Immature natural killer cell (primary cell): ENCODE measurements around the gene AGER. TPM values are rescaled to one million over a fixed set of nuclear protein-coding genes. Genes with fewer than 3 reads are reported as not detected.
A peak's percentile ranks its signal among the peaks of the same experiment; 100 is the strongest.
"Not testable (repeated sequence)": the region's sequence is repeated elsewhere in the genome, so short reads cannot be mapped to it uniquely, and the experiment has no call there.

Source experiments
- DNase-seq, 3 donors: peaks; one replicate each; pipeline ENCODE4 v3.0.0; 2022; ENCODE audit warnings: mixed read lengths in 1 of 3
- H3K27ac Mint-ChIP-seq, 6 donors: one replicate each; pipeline ENCODE4 v1.8.0; 2020; ENCODE audit warnings: mixed read lengths in 6 of 6, mild to moderate bottlenecking in 5 of 6, inconsistent platforms in 4 of 6, moderate library complexity in 3 of 6
- H3K27me3 Mint-ChIP-seq, 3 donors: one replicate each; pipeline ENCODE4 v1.8.0; 2020 to 2021; ENCODE audit warnings: low read depth in 3 of 3, mild to moderate bottlenecking in 3 of 3, mixed read lengths in 3 of 3, moderate library complexity in 3 of 3, inconsistent platforms in 1 of 3
- H3K36me3 Mint-ChIP-seq, 3 donors: one replicate each; pipeline ENCODE4 v1.8.0; 2020; ENCODE audit warnings: mixed read lengths in 3 of 3, inconsistent platforms in 2 of 3, mild to moderate bottlenecking in 2 of 3
- H3K4me1 Mint-ChIP-seq, 2 donors: one replicate each; pipeline ENCODE4 v1.8.0; 2020; ENCODE audit warnings: inconsistent platforms in 2 of 2, mild to moderate bottlenecking in 2 of 2, mixed read lengths in 2 of 2, moderate library complexity in 1 of 2
- H3K4me3 Mint-ChIP-seq, 5 donors: one replicate each; pipeline ENCODE4 v1.8.0; 2020; ENCODE audit warnings: mild to moderate bottlenecking in 5 of 5, mixed read lengths in 5 of 5, inconsistent platforms in 3 of 5, moderate library complexity in 3 of 5
- H3K9me3 Mint-ChIP-seq, 6 donors: one replicate each; pipeline ENCODE4 v1.8.0; 2020; ENCODE audit warnings: mild to moderate bottlenecking in 6 of 6, mixed read lengths in 6 of 6, inconsistent platforms in 4 of 6, moderate library complexity in 3 of 6
- polyA plus RNA-seq, 3 donors: library from polyadenylated mRNA; unstranded; fragments of 300-500 nt; fragmentation: Illumina TruSeq; gene quantifications; one replicate each; pipeline ENCODE4 v1.2.3, GENCODE V29; 2021

The AGER gene
- polyA plus RNA-seq, 3 donors from 2014 or later: 0.25 to 0.57 TPM; not detected in 1

DNA sequence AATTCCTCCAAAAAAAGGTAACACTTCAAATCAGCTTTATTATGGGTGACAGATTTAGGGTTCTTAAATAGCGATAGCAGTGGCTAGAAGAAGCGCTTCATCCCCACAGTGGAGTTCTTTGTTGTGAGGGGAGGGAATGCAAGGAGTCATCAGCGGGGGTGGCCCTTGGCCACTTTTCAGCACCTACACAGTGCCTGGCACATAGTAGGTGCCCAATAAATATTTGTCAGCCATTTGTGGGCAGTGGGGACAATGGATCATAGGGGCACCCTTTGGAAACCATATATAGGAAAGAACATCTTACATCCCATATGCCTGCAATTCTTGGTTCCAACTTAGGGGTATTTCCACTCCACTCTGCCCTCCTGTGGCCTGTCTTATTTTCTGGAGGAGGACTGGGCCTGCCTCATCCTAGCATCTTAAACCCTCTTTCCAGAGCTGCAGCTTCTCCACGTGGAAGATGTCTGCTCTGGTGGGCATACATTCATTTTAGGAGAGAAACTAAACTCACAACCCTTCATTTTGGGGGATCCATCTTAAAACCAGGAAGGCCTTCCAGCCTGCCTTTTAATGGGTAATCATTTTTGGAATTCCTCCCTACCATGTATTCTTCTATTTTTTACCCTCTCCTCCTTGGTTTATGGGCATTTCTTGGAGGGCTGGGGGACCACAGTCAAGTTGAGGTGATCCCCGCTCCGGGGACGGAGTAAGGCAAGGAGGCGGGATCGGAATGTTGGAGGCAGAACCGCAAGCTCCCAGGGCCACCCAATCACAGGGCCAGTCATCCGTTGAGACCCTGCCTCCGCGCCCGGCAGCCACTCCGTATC lies 11.0 kb upstream of the AGER start:
- peaks cover 58 to 61% of the 10 kb centered on the region in 2 donors for H3K4me1 Mint-ChIP-seq
- peak overlapping the region; percentile 94 to 100 (median 100) for H3K27ac Mint-ChIP-seq
- H3K27me3 Mint-ChIP-seq: peaks cover 16 to 23% (median 22%) of the 10 kb centered on the region in 3 donors

DNA sequence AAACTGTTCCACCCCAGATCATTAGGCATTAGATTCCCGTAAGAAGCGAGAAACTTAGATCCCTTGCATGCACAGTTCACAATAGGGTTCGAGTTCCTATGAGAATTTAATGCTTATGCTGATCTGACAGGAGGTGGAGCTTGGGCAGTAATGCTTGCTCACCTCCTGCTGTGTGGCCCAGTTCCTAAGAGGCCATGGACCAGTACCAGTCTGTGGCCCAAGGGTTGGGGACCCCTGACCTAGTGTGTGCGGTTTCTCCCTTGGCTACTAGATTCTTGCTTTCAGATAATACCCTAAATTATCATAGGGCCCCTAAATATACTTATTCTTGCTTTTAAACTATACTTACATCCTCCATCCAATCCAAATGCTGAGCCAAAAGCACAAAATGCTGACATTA lies 10.3 kb upstream of the AGER start:
- H3K27ac Mint-ChIP-seq: peak overlapping the region; percentile 99 to 100 (median 100)
- H3K4me1 Mint-ChIP-seq: peaks cover 59 to 63% of the 10 kb centered on the region in 2 donors
- H3K36me3 Mint-ChIP-seq: no peaks in the 10 kb centered on the region
- H3K27me3 Mint-ChIP-seq: peaks cover 16 to 25% (median 23%) of the 10 kb centered on the region in 3 donors
- H3K4me3 Mint-ChIP-seq: peak overlapping the region; percentile 95 to 99 (median 98)
- H3K9me3 Mint-ChIP-seq: no peaks in the 10 kb centered on the region
- DNase-seq: no peak

More for the DNA sequence above, 11.0 kb upstream of the AGER start:
- Mint-ChIP-seq H3K9me3 (no peaks in the 10 kb centered on the region), H3K36me3 (no peaks in the 10 kb centered on the region), H3K4me3 (peak overlapping the region; percentile 98 to 99 (median 98))
- DNase-seq: no peak

DNA sequence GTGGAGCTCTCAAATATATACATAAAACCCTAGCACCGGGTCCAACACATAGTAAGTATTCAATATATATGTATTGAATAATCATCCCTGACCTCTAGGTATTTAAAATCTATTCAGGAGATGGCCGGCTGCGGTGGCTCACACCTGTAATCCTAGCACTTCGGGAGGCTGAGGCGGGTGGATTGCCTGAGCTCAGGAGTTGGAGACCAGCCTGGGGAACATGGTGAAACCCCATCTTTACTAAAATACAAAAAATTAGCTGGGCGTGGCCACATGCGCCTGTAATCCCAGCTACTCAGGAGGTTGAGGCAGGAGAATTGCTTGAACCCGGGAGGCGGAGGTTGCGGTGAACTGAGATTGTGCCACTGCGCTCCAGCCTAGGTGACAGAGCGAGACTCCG lies 9.0 kb upstream of the AGER start:
- peak overlapping the region; percentile 95 to 96 (median 96) for H3K4me3 Mint-ChIP-seq
- peaks cover 16 to 31% (median 27%) of the 10 kb centered on the region in 3 donors for H3K27me3 Mint-ChIP-seq
- H3K27ac Mint-ChIP-seq: peak overlapping the region; percentile 99 to 100 (median 99)
- DNase-seq, H3K9me3 Mint-ChIP-seq, H3K36me3 Mint-ChIP-seq: not testable (repeated sequence)
- H3K4me1 Mint-ChIP-seq: peaks cover 71 to 74% of the 10 kb centered on the region in 2 donors

DNA sequence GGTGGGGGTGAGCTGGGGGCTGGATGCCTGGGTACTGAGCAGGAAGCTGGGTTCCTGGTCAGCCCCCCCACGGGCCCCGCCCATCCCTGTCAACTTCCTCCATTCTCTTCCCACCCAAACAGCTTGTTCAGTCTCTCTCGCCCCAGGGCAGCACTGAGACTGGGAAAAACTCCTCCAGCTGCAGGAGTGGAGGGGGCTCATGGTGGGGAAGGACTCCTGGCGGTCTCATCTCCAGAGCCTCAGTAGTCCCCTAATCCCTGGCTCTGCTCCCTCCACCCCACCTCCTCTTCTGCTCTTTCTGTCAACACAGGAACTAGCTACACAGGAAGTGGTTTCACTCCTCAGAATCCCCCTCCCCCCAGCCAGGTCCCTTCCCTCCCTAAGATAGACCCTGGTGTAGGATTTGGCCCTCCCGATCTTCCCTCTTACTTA lies 8.6 kb upstream of the AGER start, which contains the start of gene GPSM3:
GPSM3 (minus strand) TSS at position 36 of the 432 bp plus-strand sequence. CDS start 130 bp downstream, outside the sequence.
- peak within 1 kb of the TSS; percentile 99 to 100 (median 100) for H3K27ac Mint-ChIP-seq
- peak within 1 kb of the TSS; percentile 95 to 96 (median 96) for H3K4me3 Mint-ChIP-seq
- peak; percentile 55 to 68 (median 65) for DNase-seq
- peaks cover 0 to 6% (median 0%) of the 10 kb centered on the region in 3 donors for H3K36me3 Mint-ChIP-seq
- peaks cover 16 to 31% (median 27%) of the 10 kb centered on the region in 3 donors for H3K27me3 Mint-ChIP-seq
- no peaks in the 10 kb centered on the region for H3K9me3 Mint-ChIP-seq
- H3K4me1 Mint-ChIP-seq: peaks cover 73 to 78% of the 10 kb centered on the region in 2 donors

DNA sequence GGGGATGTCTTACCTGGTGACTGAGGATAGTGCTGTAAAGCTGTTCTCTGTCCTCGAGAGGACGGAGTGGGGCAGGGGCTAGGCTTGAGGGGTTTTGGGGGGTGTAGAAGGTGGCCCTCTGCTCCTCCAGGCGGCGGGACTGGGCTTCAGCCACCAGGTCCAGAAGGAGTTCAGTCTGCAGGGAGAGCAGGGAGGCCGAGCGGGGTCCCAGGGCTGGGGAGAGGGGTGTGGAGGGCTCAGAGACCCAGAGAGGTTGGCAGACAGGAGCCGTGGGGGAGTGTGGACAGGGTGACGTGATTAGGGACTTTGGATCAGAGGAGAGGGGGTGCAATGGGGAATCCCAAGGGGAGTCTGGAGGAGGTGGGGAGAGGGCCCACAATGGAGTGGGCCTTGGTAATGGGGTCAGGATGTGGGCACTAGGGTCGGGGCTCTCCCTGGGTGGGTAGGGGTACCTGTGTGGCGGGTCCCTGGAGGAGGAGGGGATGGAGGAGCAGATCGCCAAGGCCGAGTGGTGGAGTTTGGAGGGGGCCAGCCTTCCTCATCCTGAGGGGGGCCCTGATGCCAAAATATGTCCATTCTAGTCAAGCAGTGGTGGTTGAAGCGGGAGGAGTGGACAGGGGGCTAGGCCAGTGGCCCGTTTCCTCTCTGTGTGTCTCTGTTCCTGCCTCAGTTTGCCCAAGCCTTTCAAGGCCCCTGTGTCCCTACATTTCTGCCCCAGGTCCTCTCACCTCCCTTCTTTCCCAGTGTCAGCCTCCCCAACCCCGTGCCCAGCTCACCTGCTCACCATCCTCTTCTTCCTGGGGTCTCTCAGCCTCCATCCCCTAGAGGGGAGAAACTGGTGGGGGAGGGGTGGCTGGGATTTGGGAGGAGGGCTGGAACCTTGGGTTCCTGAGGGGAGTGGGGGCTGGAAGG lies 7.9 kb upstream of the AGER start:
- Mint-ChIP-seq H3K4me3 (peak overlapping the region; percentile 95 to 96 (median 96)), H3K4me1 (peaks cover 76 to 83% of the 10 kb centered on the region in 2 donors), H3K27ac (peak overlapping the region; percentile 99 to 100 (median 99)), H3K9me3 (no peaks in the 10 kb centered on the region), H3K36me3 (peaks cover 0 to 13% (median under 1%) of the 10 kb centered on the region in 3 donors), H3K27me3 (peaks cover 16 to 31% (median 27%) of the 10 kb centered on the region in 3 donors)
- peak in 2 of 3 donors; percentile 7 to 32 for DNase-seq

DNA sequence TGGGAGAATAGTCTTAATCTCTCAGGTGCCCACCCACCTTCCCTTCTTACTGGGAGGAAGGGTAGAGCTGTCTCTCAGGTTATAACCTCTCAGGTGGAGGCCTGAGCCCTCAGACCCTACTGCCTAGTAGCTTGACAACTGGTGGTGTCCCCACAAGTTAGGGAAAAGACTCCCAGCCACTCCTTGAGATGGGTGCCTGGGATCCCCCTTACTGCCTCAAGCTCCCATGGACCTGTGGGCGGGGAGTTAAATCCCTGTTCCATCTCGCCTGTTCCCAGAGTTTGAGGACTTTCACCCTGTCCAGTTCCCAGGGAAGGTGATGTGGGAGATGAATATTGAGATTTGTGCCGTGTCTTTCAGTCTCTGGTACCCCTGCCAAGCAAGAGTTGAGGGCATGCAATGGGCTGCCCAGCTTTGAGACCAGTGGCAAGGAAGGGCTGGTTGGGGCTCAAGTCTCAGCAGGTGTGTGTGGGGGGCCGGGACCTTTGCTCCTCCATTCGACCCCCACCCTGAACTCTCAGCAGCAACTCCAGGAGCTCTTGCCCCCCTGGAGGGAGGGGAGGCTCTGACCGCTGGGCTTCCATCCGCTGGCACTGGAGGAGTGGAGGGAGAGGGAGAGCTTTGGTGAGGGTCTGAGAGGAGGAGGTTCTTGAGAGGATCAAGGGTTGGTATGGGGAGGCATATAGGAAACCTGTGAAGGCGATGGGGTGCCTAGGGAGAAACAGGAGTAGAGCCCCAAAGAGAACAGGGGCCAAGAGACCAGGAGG lies 7.0 kb upstream of the AGER start:
- peak overlapping the region; percentile 99 to 100 (median 99) for H3K27ac Mint-ChIP-seq
- H3K4me1 Mint-ChIP-seq: peaks cover 78 to 82% of the 10 kb centered on the region in 2 donors
- H3K4me3 Mint-ChIP-seq: peak overlapping the region; percentile 95 to 96 (median 96)
- no peak for DNase-seq
- H3K27me3 Mint-ChIP-seq: peaks cover 12 to 27% (median 23%) of the 10 kb centered on the region in 3 donors
- H3K36me3 Mint-ChIP-seq: peaks cover 5 to 21% (median 8%) of the 10 kb centered on the region in 3 donors
- no peaks in the 10 kb centered on the region for H3K9me3 Mint-ChIP-seq

DNA sequence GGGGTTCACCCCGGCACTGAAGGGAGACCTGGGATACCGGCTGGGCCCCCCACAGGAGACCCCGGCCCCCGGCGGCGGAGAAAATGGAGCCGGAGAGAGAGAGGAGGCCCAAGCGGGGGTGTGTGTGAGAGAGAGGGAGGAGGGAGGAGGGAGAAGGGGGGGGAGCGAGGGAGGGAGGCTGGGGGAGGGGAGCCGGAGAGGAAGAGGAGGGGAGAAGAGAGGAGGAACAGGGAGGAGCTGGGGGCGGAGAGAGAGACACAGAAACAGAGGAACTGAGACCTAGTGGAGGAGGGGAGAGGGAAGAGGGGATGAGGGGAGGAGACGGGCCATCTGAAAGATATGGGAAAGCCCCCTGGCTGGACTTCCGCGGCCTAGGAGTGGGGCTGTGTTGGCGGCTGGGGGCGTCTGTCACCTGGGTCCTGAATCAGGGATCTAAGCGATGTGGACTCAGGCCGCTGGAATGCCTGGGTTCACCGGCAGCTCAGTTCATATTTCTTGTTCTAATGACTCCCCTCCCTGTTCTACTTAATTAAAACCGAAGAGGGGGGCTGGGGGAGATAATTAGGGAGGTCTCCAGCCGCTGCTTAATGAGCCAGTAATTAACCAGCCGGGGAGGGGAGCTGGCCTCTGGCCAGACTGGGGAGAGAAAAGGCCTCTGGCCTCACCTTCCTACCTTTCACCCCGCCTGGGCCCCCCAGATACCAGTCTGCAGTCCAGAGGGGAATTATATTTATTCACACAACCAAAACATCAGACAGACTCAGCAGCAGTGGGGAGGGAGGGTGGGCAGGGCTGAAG lies 6.2 kb upstream of the AGER start, which contains the start of gene PBX2:
PBX2 (minus strand) TSS at position 149 of the 798 bp plus-strand sequence. CDS start 287 bp downstream, outside the sequence.
- Mint-ChIP-seq H3K9me3 (no peaks in the 10 kb centered on the region), H3K36me3 (peaks cover 5 to 24% (median 11%) of the 10 kb centered on the region in 3 donors), H3K4me1 (peaks cover 77 to 80% of the 10 kb centered on the region in 2 donors), H3K27me3 (peaks cover 6 to 22% (median 20%) of the 10 kb centered on the region in 3 donors), H3K4me3 (peak within 1 kb of the TSS; percentile 95 to 96 (median 96)), H3K27ac (peak within 1 kb of the TSS; percentile 99 to 100 (median 99))
- peak; percentile 75 to 76 (median 75) for DNase-seq

DNA sequence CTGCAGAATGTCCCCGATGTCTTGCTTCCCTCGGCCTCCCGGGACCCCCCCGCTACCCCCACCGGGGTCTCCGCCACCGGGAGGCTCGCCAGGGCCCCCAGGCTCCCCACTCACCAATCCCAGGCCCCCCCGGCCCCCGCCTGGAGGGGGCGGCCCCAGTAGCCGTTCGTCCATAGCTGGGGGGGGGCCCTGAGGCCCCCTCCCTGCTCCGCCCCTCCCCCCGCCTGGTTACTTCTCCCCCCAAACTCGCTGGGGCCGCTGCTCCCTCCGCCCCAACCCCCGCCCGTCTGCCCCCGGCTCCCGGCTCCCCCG lies 5.6 kb upstream of the AGER start:
- no peak for DNase-seq
- Mint-ChIP-seq H3K4me3 (peak overlapping the region; percentile 85 to 94 (median 90)), H3K36me3 (peaks cover 5 to 24% (median 11%) of the 10 kb centered on the region in 3 donors), H3K9me3 (no peaks in the 10 kb centered on the region), H3K27ac (peak overlapping the region; percentile 90 to 100 (median 98)), H3K27me3 (peaks cover 6 to 22% (median 20%) of the 10 kb centered on the region in 3 donors), H3K4me1 (peaks cover 71 to 74% of the 10 kb centered on the region in 2 donors)

DNA sequence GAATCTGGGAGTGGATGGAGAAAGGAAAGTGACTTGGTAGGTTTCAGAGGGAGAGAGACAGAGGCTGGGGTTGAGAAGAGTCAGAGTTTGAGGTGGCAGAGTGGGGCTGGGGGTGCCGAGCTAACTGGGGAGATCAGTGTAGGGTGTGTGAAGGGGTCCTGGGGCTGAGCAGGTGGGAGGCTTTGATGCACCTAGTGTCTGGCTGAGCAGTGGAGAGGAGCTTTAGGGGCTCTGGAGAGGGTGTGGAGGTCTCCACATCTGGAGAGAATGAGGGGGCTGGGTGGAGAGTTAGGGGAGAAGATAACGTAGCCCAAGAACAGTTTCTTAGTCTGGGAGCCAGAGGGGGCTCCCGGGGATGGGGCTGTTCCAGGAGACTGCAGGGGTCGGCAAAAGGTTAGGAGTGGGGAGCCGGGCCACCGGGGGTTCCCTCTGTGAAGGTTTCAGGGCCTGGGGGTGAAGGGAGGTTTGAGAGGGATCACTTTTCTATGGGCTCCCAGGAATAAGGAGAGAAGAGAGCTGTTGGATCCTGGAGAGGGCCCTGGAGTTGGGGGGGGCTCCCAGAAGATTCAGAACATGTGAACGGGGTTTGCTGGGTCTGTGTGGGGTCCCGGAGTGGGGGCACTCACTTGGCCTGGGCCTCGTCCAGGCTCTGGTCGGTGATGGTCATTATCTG lies 5.2 kb upstream of the AGER start:
- DNase-seq: no peak
- Mint-ChIP-seq H3K36me3 (peaks cover 5 to 24% (median 11%) of the 10 kb centered on the region in 3 donors), H3K27me3 (peaks cover 6 to 22% (median 20%) of the 10 kb centered on the region in 3 donors), H3K4me3 (peak overlapping the region; percentile 85 to 94 (median 90)), H3K27ac (peak overlapping the region; percentile 90 to 100 (median 98)), H3K9me3 (no peaks in the 10 kb centered on the region), H3K4me1 (peaks cover 66 to 70% of the 10 kb centered on the region in 2 donors)

DNA sequence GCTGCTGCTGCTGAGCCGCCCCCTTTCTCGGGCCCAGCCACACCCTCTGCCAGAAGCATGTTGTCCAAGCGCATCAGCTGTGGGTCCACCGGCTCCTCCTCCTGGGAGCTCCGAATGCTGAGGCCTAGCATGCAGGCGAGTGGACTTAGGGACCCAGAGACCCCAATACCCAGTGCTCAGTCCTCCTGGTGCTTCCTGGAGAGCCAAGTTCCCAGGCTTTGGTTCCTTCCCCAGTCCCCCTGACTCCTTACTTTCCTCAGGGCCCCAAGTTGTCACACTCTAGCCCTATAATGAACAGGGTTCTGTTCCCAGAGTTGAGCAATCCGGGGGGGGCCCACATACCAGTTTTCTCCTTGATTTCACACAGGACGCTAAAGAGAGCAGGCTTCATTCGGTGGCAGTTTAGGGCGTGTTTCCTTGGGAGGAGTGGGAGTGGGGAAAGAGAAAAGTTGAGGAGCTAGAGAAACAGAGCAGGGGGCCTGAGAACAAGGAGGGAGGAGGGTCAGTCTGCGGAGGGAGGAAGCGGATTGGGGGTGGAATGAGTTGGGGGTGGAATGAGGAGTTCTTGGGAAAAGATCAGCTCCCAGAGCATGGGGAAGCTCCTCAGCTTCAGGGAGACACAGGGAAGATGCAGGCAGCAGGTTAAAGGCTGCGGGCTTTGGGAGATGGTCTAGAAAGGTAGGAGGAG lies 4.5 kb upstream of the AGER start:
- H3K4me1 Mint-ChIP-seq: peaks cover 60 to 63% of the 10 kb centered on the region in 2 donors
- H3K27ac Mint-ChIP-seq: peak overlapping the region; percentile 90 to 100 (median 98)
- H3K9me3 Mint-ChIP-seq: no peaks in the 10 kb centered on the region
- H3K4me3 Mint-ChIP-seq: peak overlapping the region; percentile 85 to 94 (median 90)
- DNase-seq: no peak
- H3K36me3 Mint-ChIP-seq: peaks cover 5 to 24% (median 11%) of the 10 kb centered on the region in 3 donors
- H3K27me3 Mint-ChIP-seq: peaks cover 6 to 22% (median 20%) of the 10 kb centered on the region in 3 donors

DNA sequence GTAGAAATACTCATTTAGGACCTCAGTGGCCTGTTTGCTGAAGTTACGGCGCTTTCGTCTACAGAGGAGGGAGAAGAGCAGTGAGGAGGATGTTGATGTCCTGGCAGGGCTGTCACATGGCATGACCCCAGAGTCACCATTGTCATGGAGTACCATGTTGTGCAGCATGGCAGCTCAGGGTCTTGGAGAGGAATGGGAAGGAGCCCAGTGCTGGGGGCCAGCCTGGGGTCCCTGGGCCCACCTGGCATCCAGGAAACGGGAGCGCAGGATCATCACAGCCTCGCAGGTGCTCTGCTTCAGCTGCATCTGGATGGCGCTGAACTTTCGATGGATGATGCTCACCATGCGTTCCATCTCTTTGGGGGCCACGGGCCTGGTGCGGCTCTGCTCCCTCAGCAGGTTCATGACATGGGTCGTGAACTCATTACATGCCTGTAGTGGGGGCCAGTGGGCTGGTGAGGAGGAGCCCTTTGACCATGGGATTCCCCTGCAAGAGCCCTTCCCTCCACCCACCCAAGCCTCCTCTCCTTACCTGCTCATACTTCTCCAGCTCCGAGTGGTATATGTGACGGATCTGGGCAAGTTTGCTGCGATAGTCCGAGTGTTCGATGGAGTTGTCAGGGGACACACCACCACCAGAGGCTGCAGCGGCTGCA lies 3.8 kb upstream of the AGER start:
- peaks cover 53 to 57% of the 10 kb centered on the region in 2 donors for H3K4me1 Mint-ChIP-seq
- peaks cover 5 to 24% (median 11%) of the 10 kb centered on the region in 3 donors for H3K36me3 Mint-ChIP-seq
- H3K9me3 Mint-ChIP-seq, DNase-seq: not testable (repeated sequence)
- peaks cover 6 to 21% (median 20%) of the 10 kb centered on the region in 3 donors for H3K27me3 Mint-ChIP-seq
- peak overlapping the region; percentile 38 to 93 (median 48) for H3K4me3 Mint-ChIP-seq
- peak overlapping the region; percentile 77 to 100 (median 88) for H3K27ac Mint-ChIP-seq
